Astrocyte (in vitro differentiated cells and primary cell): ENCODE data around the gene UROC1. TPM values are rescaled to one million over a fixed set of nuclear protein-coding genes. Genes with fewer than 3 reads are reported as not detected.

Experiments
- DNase-seq: peaks from one replicate; pipeline ENCODE4 v3.0.0-alpha.2; 2010; ENCODE audit warnings: low read depth
- FAIRE-seq: peaks from 2 replicates; lab custom pipeline; 2011; peaks lifted over from hg19 to GRCh38; lab: Jason Lieb, UNC
- H2AFZ ChIP-seq: 2 replicates; pipeline ENCODE4 v1.6.0; 2012; ENCODE audit warnings: low read depth, low read length, inconsistent platforms
- H3K27ac ChIP-seq: 2 replicates; pipeline ENCODE4 v1.5.1; 2011; ENCODE audit warnings: low read depth, low read length, inconsistent platforms
- H3K27me3 ChIP-seq: 2 replicates; pipeline ENCODE4 v1.6.0; 2011; ENCODE audit warnings: low read length, inconsistent platforms; ENCODE audit not compliant: insufficient read depth
- H3K36me3 ChIP-seq: 2 replicates; pipeline ENCODE4 v1.5.1; 2011; ENCODE audit warnings: low read length, inconsistent platforms; ENCODE audit not compliant: insufficient read depth
- H3K4me1 ChIP-seq: 2 replicates; pipeline ENCODE4 v1.5.1; 2011; ENCODE audit warnings: low read length, inconsistent platforms; ENCODE audit not compliant: insufficient read depth
- H3K4me2 ChIP-seq: 2 replicates; pipeline ENCODE4 v1.6.0; 2012; ENCODE audit warnings: low read length, inconsistent platforms
- H3K4me3 ChIP-seq: 2 replicates; pipeline ENCODE4 v1.5.1; 2011; ENCODE audit warnings: low read depth, mild to moderate bottlenecking, low read length, inconsistent platforms; ENCODE audit not compliant: insufficient read depth
- H3K79me2 ChIP-seq: 2 replicates; pipeline ENCODE4 v1.6.0; 2012; ENCODE audit warnings: mild to moderate bottlenecking, low read length, inconsistent platforms; ENCODE audit not compliant: insufficient read depth
- H3K9ac ChIP-seq: 2 replicates; pipeline ENCODE4 v1.6.0; 2012; ENCODE audit warnings: mild to moderate bottlenecking, low read length, inconsistent platforms
- H3K9me3 ChIP-seq: 2 replicates; pipeline ENCODE4 v1.5.1; 2012; ENCODE audit warnings: low read depth, mild to moderate bottlenecking, low read length, inconsistent platforms; ENCODE audit not compliant: insufficient read depth
- H4K20me1 ChIP-seq: 2 replicates; pipeline ENCODE4 v1.6.0; 2012; ENCODE audit warnings: low read length, inconsistent platforms; ENCODE audit not compliant: insufficient read depth
- H3K27ac Mint-ChIP-seq: one replicate; pipeline ENCODE4 v1.8.0; 2021; ENCODE audit warnings: mild to moderate bottlenecking, mixed read lengths; ENCODE audit not compliant: unreplicated experiment
- H3K27me3 Mint-ChIP-seq: one replicate; pipeline ENCODE4 v1.8.0; 2021; ENCODE audit warnings: low read depth, mixed read lengths; ENCODE audit not compliant: unreplicated experiment
- H3K36me3 Mint-ChIP-seq: one replicate; pipeline ENCODE4 v1.8.0; 2021; ENCODE audit warnings: low read depth, mixed read lengths; ENCODE audit not compliant: unreplicated experiment
- H3K4me1 Mint-ChIP-seq: one replicate; pipeline ENCODE4 v1.8.0; 2021; ENCODE audit warnings: low read depth, mixed read lengths; ENCODE audit not compliant: unreplicated experiment
- H3K4me3 Mint-ChIP-seq: one replicate; pipeline ENCODE4 v1.8.0; 2021; ENCODE audit warnings: mild to moderate bottlenecking, moderate library complexity, mixed read lengths; ENCODE audit not compliant: unreplicated experiment
- H3K9me3 Mint-ChIP-seq: one replicate; pipeline ENCODE4 v1.8.0; 2021; ENCODE audit warnings: mild to moderate bottlenecking, mixed read lengths; ENCODE audit not compliant: unreplicated experiment
- EZH2 ChIP-seq: IDR thresholded peaks from 2 replicates; pipeline ENCODE4 v1.6.1; 2012; ENCODE audit warnings: mild to moderate bottlenecking, low read length, inconsistent platforms; ENCODE audit not compliant: insufficient read depth
- total RNA-seq: library from RNA; stranded (reverse); gene quantifications from 2 replicates; pipeline ENCODE4 v1.2.1, GENCODE V29; 2021
- TF ChIP-seq, protein P1 (sequence below): IDR thresholded peaks from 2 replicates; pipeline ENCODE4 v1.5.1; 2011; ENCODE audit warnings: low read depth, mild to moderate bottlenecking, inconsistent platforms, low read length, moderate library complexity; ENCODE audit not compliant: insufficient read depth

UROC1 gene
- total RNA-seq, 1 donor from 2014 or later = not detected

DNA sequence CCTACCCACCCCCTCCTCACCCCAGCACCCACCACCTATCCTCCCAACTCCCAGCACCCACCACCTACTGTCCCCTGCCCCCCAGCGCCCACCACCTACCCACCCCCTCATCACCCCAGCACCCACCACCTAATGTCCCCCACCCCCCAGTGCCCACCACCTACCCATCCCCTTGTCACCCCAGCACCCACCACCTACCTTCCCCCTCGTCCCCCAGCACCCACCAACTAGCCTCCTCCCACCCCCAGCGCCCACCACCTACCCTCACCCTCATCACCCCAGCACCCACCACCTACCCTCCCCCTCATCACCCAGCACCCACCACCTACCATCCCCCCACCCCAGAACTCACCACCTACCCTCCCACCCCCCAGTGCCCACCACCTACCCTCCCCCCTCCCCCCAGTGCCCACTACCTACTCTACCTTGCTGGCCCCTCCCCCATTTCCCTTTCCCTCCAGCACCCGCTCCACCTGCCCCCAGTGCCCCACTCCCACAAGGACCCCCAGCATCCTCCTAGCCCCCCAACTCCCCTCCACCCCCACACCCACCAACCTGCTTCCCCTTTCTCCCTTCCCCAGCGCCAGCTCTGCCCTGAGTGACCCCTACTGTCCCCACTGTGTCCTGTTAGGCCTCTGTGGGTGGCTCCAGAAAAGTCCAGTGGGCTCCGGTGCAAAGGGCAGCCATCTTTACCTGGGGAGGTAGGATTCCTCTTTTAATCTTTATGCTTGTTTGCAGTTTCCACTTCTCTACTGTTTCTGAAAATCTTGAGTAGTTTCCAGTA lies 1.2 kb downstream of the UROC1 start:
- peaks cover 11% of the 10 kb centered on the region for H3K27me3 ChIP-seq
- no peak overlapping the region for H3K9ac ChIP-seq
- no peak overlapping the region for H3K27ac Mint-ChIP-seq
- no peak overlapping the region for H3K4me2 ChIP-seq
- no peaks in the 10 kb centered on the region for H3K4me1 ChIP-seq
- no peaks in the 10 kb centered on the region for H3K79me2 ChIP-seq
- no peak overlapping the region for H3K4me3 ChIP-seq
- no peak overlapping the region for H3K4me3 Mint-ChIP-seq
- no peak for TF ChIP-seq EZH2
- TF ChIP-seq, protein P1, sequence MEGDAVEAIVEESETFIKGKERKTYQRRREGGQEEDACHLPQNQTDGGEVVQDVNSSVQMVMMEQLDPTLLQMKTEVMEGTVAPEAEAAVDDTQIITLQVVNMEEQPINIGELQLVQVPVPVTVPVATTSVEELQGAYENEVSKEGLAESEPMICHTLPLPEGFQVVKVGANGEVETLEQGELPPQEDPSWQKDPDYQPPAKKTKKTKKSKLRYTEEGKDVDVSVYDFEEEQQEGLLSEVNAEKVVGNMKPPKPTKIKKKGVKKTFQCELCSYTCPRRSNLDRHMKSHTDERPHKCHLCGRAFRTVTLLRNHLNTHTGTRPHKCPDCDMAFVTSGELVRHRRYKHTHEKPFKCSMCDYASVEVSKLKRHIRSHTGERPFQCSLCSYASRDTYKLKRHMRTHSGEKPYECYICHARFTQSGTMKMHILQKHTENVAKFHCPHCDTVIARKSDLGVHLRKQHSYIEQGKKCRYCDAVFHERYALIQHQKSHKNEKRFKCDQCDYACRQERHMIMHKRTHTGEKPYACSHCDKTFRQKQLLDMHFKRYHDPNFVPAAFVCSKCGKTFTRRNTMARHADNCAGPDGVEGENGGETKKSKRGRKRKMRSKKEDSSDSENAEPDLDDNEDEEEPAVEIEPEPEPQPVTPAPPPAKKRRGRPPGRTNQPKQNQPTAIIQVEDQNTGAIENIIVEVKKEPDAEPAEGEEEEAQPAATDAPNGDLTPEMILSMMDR = no peak
- H4K20me1 ChIP-seq = no peaks in the 10 kb centered on the region
- FAIRE-seq (no peak), DNase-seq (no peak)
- H3K27ac ChIP-seq = no peak overlapping the region
- H3K36me3 Mint-ChIP-seq = peaks cover 3% of the 10 kb centered on the region
- H3K9me3 Mint-ChIP-seq = no peaks in the 10 kb centered on the region
- H2AFZ ChIP-seq = no peak overlapping the region
- H3K4me1 Mint-ChIP-seq = no peaks in the 10 kb centered on the region
- H3K27me3 Mint-ChIP-seq = peaks cover 49% of the 10 kb centered on the region
- H3K9me3 ChIP-seq = no peaks in the 10 kb centered on the region
- H3K36me3 ChIP-seq = no peaks in the 10 kb centered on the region

DNA sequence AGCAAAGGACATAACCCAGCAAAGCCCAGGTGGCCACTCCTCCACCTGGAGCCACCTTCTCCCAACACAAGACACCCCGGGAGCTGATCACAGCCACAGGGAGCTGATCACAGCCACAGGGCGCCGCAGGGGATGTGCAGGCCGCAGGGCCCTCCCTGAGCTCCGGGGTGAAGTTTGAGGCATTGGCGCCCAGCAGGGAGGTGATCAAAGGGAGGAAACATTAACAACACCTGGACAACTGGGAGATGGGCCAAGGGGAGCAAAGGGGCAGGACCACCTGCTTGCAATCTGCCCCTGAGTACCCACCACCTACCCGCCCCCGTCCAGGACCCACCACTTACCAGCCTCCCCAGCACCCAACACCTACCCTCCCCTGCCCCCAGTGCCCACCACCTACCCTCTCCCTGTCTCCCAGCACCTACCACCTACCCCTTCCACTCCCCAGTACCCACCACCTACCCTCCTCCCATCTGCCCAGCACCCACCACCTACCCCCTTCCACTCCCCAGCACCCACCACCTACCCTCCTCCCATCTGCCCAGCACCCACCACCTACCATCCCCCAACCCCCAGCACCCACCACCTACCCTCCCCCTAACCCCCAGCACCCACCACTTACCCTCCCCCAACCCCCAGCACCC lies 2.4 kb downstream of the UROC1 start:
- Histone ChIP-seq H3K9ac (no peak overlapping the region), H3K9me3 (no peaks in the 10 kb centered on the region), H3K4me1 (no peaks in the 10 kb centered on the region), H3K4me3 (no peak overlapping the region), H2AFZ (no peak overlapping the region), H3K79me2 (no peaks in the 10 kb centered on the region), H3K27ac (no peak overlapping the region), H4K20me1 (no peaks in the 10 kb centered on the region), H3K36me3 (no peaks in the 10 kb centered on the region), H3K27me3 (peaks cover 11% of the 10 kb centered on the region), H3K4me2 (no peak overlapping the region)
- TF ChIP-seq, protein P1 = no peak
- TF ChIP-seq EZH2 = no peak
- no peaks in the 10 kb centered on the region for H3K4me1 Mint-ChIP-seq
- H3K9me3 Mint-ChIP-seq = no peaks in the 10 kb centered on the region
- H3K27ac Mint-ChIP-seq = no peak overlapping the region
- DNase-seq (no peak), FAIRE-seq (no peak)
- no peak overlapping the region for H3K4me3 Mint-ChIP-seq
- H3K36me3 Mint-ChIP-seq = peaks cover 3% of the 10 kb centered on the region
- H3K27me3 Mint-ChIP-seq = peaks cover 43% of the 10 kb centered on the region

DNA sequence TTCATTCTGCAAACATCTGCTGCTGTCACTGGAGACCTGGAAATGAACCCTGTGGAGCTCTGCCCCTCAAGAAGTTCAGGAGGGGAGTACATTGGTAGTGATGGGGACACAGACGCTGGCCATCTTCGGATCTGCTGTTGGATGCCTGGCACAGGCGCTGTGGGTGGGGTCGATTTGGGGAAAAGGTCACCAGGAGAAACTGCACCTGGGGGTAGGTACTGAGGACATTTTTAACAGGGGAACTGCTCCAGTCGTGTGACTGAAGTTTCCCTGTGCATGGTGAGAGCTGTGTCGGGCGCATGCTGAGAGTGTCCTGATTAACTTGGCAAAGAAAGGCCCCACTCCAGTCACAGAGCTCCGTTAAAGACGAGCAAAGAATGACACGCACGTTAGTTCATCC lies 3.4 kb downstream of the UROC1 start:
- H3K4me3 Mint-ChIP-seq = no peak overlapping the region
- Histone ChIP-seq H3K4me3 (no peak overlapping the region), H3K79me2 (no peaks in the 10 kb centered on the region), H3K9me3 (no peaks in the 10 kb centered on the region), H3K36me3 (no peaks in the 10 kb centered on the region), H3K27ac (no peak overlapping the region), H3K27me3 (peaks cover 11% of the 10 kb centered on the region), H3K4me1 (no peaks in the 10 kb centered on the region), H2AFZ (no peak overlapping the region), H4K20me1 (no peaks in the 10 kb centered on the region), H3K4me2 (no peak overlapping the region), H3K9ac (no peak overlapping the region)
- peaks cover 2% of the 10 kb centered on the region for H3K36me3 Mint-ChIP-seq
- DNase-seq (no peak), FAIRE-seq (no peak)
- no peak overlapping the region for H3K27ac Mint-ChIP-seq
- TF ChIP-seq, protein P1 = no peak
- no peak for TF ChIP-seq EZH2
- H3K4me1 Mint-ChIP-seq = no peaks in the 10 kb centered on the region
- H3K9me3 Mint-ChIP-seq = no peaks in the 10 kb centered on the region
- peaks cover 32% of the 10 kb centered on the region for H3K27me3 Mint-ChIP-seq
